ENCODE data around the gene PAPPA.

DNA sequence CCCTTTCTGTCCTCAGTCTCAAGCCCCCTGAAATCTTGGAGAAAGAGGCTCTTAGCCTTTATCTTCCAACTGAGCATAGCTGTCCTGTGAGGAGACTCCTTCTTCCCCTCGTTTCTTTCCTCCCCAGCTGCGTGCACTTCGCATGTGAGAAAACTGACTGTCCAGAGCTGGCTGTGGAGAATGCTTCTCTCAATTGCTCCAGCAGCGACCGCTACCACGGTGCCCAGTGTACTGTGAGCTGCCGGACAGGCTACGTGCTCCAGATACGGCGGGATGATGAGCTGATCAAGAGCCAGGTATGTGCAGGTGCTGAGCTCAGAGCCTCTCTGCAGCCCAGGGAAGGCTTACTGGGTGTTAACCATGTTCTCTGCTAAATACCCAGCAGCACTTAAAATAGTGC is 190.8 kb downstream of the PAPPA start:
- TF ChIP-seq EP300 (IDR thresholded peaks at IDR 0.05) (no peak), POLR2A (IDR thresholded peaks at IDR 0.05) (no peak)
